IPS DF 6.9 (cell line): ENCODE data around the gene DLGAP3.

Experiments
- DNase-seq: peaks from one replicate; pipeline ENCODE4 v3.0.0-alpha.2; 2013; ENCODE audit warnings: low read depth, low spot score
- H3K27ac ChIP-seq: one replicate; pipeline ENCODE4 v1.5.1; 2013; ENCODE audit warnings: low read length, control low read depth
- H3K27me3 ChIP-seq: 2 replicates; pipeline ENCODE4 v1.6.1; 2013; ENCODE audit warnings: mild to moderate bottlenecking, low read length; ENCODE audit not compliant: control insufficient read depth, insufficient read depth
- H3K36me3 ChIP-seq: 2 replicates; pipeline ENCODE4 v1.6.1; 2013; ENCODE audit warnings: low read length; ENCODE audit not compliant: control insufficient read depth, insufficient read depth
- H3K4me1 ChIP-seq: 2 replicates; pipeline ENCODE4 v1.6.1; 2013; ENCODE audit warnings: low read length; ENCODE audit not compliant: control insufficient read depth, insufficient read depth
- H3K4me3 ChIP-seq: 2 replicates; pipeline ENCODE4 v1.5.1; 2013; ENCODE audit warnings: mild to moderate bottlenecking, low read length
- H3K9me3 ChIP-seq: 2 replicates; pipeline ENCODE4 v1.6.1; 2013; ENCODE audit warnings: low read length, inconsistent platforms; ENCODE audit not compliant: control insufficient read depth, insufficient read depth
- WGBS: extraction: QIAGEN DNeasy Blood & Tissue Kit; methylation state at CpG from one replicate; pipeline ENCODE4 v1.1.7; 2013; ENCODE audit warnings: mixed read lengths, missing lambda C conversion rate; ENCODE audit not compliant: insufficient read length, insufficient coverage; 5-methylcytosine and 5-hydroxymethylcytosine counted together

Gene DLGAP3

DNA sequence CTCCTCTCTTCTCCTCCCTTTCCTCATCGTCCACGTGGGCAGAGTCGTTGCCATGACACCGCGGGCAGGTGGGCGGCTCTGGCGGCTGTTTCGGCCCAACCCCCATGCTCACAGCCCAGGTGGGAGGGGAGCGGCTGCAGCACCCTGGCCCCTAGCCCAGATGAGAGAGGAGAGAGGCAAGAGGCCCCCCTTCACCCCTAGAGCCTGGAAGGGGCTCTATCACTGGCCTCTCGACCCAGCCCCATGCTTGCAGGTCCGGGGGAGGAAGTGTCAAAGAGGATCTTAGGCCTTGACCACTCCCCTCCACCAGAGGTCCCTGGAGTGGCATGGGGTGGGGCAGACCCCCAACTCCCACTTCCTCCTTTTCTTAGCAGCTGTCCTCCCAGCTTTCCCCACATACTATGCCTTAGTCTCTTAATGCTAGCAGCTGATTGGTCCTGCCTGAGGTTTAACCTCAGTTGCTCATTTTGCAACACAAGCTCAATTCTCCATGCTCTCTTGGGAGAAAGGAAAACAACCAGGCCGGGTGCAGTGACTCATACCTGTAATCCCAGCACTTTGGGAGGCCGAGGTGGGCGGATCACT lies 10.4 kb downstream of the DLGAP3 start:
- no peaks in the 10 kb centered on the region for H3K36me3 ChIP-seq
- H3K27ac ChIP-seq, result no peak overlapping the region
- no CpG with 5 or more reads among the region's 14 CpGs for WGBS
- H3K4me3 ChIP-seq, result no peak overlapping the region
- no peaks in the 10 kb centered on the region for H3K27me3 ChIP-seq
- peaks cover 3% of the 10 kb centered on the region; the same call in 1 of the 2 replicates for H3K4me1 ChIP-seq
- H3K9me3 ChIP-seq, result no peaks in the 10 kb centered on the region
- DNase-seq, result no peak

DNA sequence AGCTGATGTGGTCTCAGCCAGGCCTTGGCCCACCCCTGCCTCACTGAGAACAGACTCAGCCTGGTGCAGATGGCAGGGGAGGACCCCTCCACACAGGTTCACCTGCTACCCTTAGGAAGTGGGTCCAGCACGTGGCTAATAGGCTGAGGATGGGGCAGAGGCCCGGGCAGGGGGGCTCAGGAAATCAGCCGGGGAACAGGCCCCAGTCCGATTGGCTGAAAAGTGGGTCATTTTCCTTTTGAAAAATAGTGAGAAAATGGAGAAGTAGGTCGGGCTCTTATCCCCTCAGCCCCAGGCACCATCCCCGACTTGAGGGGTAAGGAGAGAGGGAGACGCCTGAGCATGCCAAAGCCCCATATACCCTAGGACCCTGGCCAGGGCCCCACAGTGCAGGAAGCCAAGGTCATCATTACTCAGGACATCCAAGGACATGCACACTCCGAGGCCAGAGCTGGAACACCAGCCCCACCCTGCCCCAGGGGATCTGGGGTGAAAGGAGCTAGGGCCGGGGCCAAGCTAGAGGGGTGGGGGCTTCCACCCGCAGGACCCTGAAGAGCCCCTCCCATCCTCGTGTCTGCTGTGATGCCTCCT lies 11.0 kb downstream of the DLGAP3 start:
- Histone ChIP-seq H3K36me3 (no peaks in the 10 kb centered on the region), H3K4me3 (no peak overlapping the region), H3K27me3 (no peaks in the 10 kb centered on the region), H3K9me3 (no peaks in the 10 kb centered on the region), H3K27ac (no peak overlapping the region), H3K4me1 (peaks cover 3% of the 10 kb centered on the region; the same call in 1 of the 2 replicates)
- WGBS, result no CpG with 5 or more reads among the region's 11 CpGs
- DNase-seq, result no peak

DNA sequence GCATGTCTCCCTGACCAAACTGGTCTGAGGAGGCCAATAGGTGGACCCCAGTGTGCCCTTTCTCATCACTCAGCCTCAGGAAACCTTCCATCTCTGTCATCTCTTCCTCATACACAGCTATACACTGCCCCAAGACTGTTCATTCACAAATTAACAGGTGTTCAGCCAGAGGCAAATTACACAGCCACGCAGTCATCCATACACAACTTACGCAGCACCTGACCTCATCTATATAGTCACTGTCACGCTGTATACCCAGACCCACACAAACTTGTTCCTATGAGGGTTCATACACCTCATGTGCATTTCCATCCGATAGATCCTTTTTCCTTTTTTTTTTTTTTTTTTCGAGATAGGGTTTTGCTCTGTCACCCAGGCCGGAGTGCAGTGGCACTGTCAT lies 12.4 kb downstream of the DLGAP3 start:
- no peak overlapping the region for H3K27ac ChIP-seq
- H3K4me3 ChIP-seq, result no peak overlapping the region
- no peaks in the 10 kb centered on the region for H3K9me3 ChIP-seq
- no CpG with 5 or more reads among the region's 6 CpGs for WGBS
- H3K27me3 ChIP-seq, result no peaks in the 10 kb centered on the region
- H3K4me1 ChIP-seq, result peaks cover 3% of the 10 kb centered on the region; the same call in 1 of the 2 replicates
- H3K36me3 ChIP-seq, result no peaks in the 10 kb centered on the region
- no peak for DNase-seq

DNA sequence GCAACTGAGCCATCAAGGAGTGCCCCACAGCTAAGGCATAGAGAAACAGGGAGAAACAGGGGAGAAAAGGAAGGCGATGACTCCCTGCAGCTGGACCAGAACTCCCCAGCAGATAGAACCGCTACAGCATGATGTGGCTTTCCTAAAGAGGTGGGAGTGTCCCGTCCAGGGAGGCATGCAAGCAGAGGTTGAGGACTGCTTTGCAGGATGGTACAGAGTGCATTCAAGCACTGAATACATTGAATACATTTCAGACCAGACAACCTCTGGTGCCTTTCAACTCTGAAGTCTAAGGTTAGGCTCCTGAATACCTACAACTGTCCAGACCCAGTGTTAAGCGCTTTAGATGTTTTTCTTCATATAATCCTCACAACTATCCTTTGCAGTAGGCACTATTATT lies 13.3 kb downstream of the DLGAP3 start:
- peaks cover 3% of the 10 kb centered on the region; the same call in 1 of the 2 replicates for H3K4me1 ChIP-seq
- H3K9me3 ChIP-seq, result no peaks in the 10 kb centered on the region
- no peaks in the 10 kb centered on the region for H3K27me3 ChIP-seq
- DNase-seq, result no peak
- no CpG with 5 or more reads among the region's 4 CpGs for WGBS
- H3K36me3 ChIP-seq, result no peaks in the 10 kb centered on the region
- H3K27ac ChIP-seq, result no peak overlapping the region
- H3K4me3 ChIP-seq, result no peak overlapping the region

DNA sequence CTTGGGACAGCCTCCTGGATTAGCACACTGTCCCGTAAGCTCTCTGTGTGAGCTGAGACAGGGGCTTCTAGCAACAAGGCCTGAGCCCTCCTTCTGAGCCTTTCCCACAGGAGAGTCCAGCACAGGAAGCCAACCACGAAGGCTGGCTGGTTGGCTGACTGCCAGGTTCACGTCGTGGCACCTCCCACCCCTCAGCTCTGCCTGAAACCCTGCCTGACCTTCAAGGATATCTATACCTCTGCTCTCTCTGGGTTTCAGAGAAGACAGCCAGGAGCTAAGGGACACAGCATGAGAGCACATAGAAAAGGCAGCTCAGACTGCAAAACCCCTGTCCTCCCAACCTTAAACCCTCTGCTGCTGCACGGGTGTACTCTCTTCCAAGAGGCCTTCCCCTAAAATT lies 13.9 kb downstream of the DLGAP3 start:
- no CpG with 5 or more reads among the region's 5 CpGs for WGBS
- no peaks in the 10 kb centered on the region for H3K27me3 ChIP-seq

DNA sequence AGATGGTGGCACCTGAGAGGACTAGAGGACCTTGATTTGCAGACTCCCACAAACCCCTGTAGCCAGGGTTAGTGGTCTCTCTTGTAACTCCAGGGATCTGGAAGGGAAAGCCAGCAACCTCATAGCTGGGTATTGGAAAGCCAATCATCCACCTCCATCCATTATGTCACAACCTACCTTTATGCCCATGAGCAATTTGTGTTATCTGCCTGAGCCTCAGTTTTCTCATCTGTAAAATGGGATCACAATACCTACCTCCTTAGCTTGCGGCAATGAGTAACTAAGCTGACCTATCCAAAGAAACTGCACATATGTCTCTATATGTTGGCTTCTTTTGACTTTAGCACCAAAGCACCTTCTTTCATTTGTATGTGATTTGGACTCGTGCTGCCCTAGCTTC lies 14.5 kb downstream of the DLGAP3 start:
- no peaks in the 10 kb centered on the region for H3K27me3 ChIP-seq
- peaks cover 3% of the 10 kb centered on the region; the same call in 1 of the 2 replicates for H3K4me1 ChIP-seq
- no CpG with 5 or more reads among the region's 2 CpGs for WGBS
- no peak for DNase-seq
- H3K9me3 ChIP-seq, result no peaks in the 10 kb centered on the region
- no peak overlapping the region for H3K4me3 ChIP-seq
- H3K36me3 ChIP-seq, result no peaks in the 10 kb centered on the region
- H3K27ac ChIP-seq, result no peak overlapping the region

More for the DNA sequence above, 13.9 kb downstream of the DLGAP3 start:
- no peaks in the 10 kb centered on the region for H3K9me3 ChIP-seq
- H3K36me3 ChIP-seq, result no peaks in the 10 kb centered on the region
- no peak for DNase-seq
- H3K4me1 ChIP-seq, result peaks cover 3% of the 10 kb centered on the region; the same call in 1 of the 2 replicates
- no peak overlapping the region for H3K27ac ChIP-seq
- H3K4me3 ChIP-seq, result no peak overlapping the region

DNA sequence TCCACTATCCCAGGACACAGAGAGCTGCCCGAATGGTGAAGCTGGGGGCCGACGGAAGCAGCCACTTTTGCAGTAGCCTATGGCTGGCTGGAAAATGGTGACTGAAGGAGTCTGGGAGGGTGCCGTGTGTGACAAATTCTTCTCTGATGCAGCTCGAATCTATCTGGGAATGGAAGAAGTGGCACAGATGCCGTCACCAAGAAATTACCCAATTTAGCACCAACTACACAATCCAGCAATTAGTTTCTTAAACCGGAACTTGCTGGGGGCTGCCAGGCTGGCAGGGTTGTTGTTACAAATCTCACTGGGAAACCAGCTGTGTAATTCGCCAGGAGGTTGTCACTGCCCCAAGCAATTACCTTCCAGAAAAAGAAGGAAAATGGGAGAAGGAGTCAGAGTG lies 18.0 kb downstream of the DLGAP3 start:
- no peak for DNase-seq
- Histone ChIP-seq H3K4me1 (no peaks in the 10 kb centered on the region), H3K9me3 (no peaks in the 10 kb centered on the region), H3K36me3 (no peaks in the 10 kb centered on the region), H3K27me3 (no peaks in the 10 kb centered on the region), H3K4me3 (no peak overlapping the region), H3K27ac (no peak overlapping the region)
- no CpG with 5 or more reads among the region's 8 CpGs for WGBS

DNA sequence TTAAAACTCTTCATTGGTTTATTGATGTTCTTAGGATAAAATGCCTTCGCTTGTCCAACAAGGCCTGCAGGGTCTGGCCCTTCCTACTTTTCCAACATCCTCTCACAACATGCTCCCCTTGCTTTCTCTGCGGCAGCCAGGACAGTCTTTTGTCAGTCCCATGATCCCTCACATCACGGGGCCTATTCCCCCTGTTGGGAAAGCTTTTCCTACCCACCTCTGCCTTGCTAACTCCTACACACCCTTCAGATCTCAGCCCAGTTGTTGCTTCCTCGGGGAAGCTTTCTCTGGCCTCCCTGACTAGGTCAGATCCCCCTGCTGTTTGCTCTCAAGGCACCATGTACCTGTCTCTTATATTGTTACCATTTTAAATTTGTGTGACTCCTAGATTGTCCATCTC lies 19.0 kb downstream of the DLGAP3 start:
- Histone ChIP-seq H3K9me3 (no peaks in the 10 kb centered on the region), H3K27me3 (no peaks in the 10 kb centered on the region), H3K4me1 (no peaks in the 10 kb centered on the region; the same call in 1 of the 2 replicates), H3K36me3 (no peaks in the 10 kb centered on the region), H3K27ac (no peak overlapping the region), H3K4me3 (no peak overlapping the region)
- WGBS, result no CpG with 5 or more reads among the region's 4 CpGs
- DNase-seq, result no peak

DNA sequence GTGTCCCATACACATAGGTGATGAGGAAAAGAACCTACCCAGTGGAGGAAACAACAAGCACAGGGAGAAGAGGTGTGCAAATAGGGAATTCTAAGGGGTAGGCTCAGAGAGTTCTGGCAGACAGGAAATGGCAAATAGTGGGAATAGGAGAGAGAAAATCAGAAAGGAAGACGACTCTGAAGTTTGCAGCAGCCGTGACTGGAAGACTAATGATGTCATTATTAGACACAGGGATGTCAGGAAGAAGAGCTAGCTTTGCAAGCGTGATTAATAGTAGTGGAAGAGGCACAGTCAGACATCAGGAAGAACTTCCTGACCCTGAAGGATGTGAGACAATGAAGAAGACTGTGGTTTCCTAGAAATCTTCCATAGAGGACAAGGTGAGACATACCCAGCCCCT lies 21.1 kb downstream of the DLGAP3 start:
- Histone ChIP-seq H3K9me3 (no peaks in the 10 kb centered on the region), H3K27ac (no peak overlapping the region), H3K4me1 (no peaks in the 10 kb centered on the region; the same call in 1 of the 2 replicates), H3K4me3 (no peak overlapping the region), H3K27me3 (no peaks in the 10 kb centered on the region), H3K36me3 (no peaks in the 10 kb centered on the region)
- no CpG with 5 or more reads among the region's 3 CpGs for WGBS
- DNase-seq, result no peak

DNA sequence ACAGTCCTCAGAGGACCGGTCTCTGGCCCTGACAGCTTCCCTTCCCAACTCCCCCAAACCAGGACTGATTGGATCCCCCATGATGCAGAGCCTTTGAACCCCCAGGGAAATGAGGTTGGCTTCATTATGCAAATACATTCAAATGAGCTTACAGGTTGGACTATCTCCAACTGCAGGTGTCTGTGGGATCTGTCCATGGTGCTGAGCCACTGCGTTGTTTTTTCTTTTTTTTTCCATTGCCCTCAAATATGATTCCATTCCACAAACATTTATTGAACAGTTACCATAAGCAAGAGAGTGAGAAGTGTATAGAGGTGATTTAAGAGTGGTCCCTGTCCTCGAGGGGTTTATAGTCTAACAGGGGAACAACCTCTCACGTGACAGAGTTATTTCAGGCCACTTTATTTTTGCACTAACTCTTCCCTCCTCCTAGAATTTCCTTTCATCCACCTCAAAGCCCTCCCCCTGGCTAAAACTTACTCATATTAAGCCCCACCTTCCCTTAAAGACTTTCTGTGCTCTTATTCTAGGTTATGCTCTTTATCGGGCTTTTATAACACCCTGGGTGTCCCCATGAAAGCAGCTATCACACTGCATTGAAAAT lies 21.9 kb downstream of the DLGAP3 start:
- no peak overlapping the region for H3K4me3 ChIP-seq
- H3K36me3 ChIP-seq, result no peaks in the 10 kb centered on the region
- H3K27ac ChIP-seq, result no peak overlapping the region
- WGBS, result no CpG with 5 or more reads among the region's 5 CpGs
- no peak for DNase-seq
- H3K9me3 ChIP-seq, result no peaks in the 10 kb centered on the region
- H3K27me3 ChIP-seq, result no peaks in the 10 kb centered on the region
- no peaks in the 10 kb centered on the region; the same call in 1 of the 2 replicates for H3K4me1 ChIP-seq
